ENCODE results near the gene DPH2. TPM values are rescaled to one million over a fixed set of nuclear protein-coding genes. Genes with fewer than 3 reads are reported as not detected.

Gene DPH2
- total and polyA plus RNA-seq, 10 of the 15 experiments (the other 5 are each of a cell fraction or from before 2014, with no cell fraction given), result 13.1 to 82.9 (median 52.0) TPM

GRCh38 chr1:43921022-43921421 lies 48.8 kb upstream of the DPH2 start:
- RAD21 ChIA-PET (ENCODE audit: unreplicated experiment), result interaction anchor here (0.7 to 1.6 kb wide), 2 partner anchors 13 to 158 kb away, joined by 3 to 4 read pairs; no protein-coding TSS in a partner anchor
- SMC1A ChIA-PET (ENCODE audit: uncharacterized antibody, unreplicated experiment), result interaction anchor here (0.7 to 0.8 kb wide), 2 partner anchors 75 to 158 kb away, joined by 3 to 4 read pairs; no protein-coding TSS in a partner anchor
- Histone ChIP-seq H3K9ac (ENCODE audit: control insufficient read depth, insufficient read depth, low read length) (no peak overlapping the region), H3K36me3 (ENCODE audit: control insufficient read depth in 2 of 2, insufficient read depth in 2 of 2, low read length in 1 of 2) (no peaks in the 10 kb centered on the region), H4K20me1 (ENCODE audit: control insufficient read depth, insufficient read depth) (no peaks in the 10 kb centered on the region), H3K4me3 (no peak overlapping the region), H3K27ac (ENCODE audit: control insufficient read depth, insufficient read depth) (no peak overlapping the region), H3K4me1 (ENCODE audit: control insufficient read depth, insufficient read depth, low read length) (no peaks in the 10 kb centered on the region), H3K9me3 (replicated peaks; ENCODE audit: control insufficient read depth, insufficient read depth, low read length) (no peaks in the 10 kb centered on the region), H3K4me2 (ENCODE audit: control insufficient read depth, insufficient read depth) (no peak overlapping the region), H3K27me3 (replicated peaks in 1 of 2; ENCODE audit: control insufficient read depth in 2 of 2, insufficient read depth in 2 of 2, low read length in 1 of 2) (no peaks in the 10 kb centered on the region), H2AFZ (ENCODE audit: control insufficient read depth, low read depth, low read length) (no peak overlapping the region), H3K79me2 (ENCODE audit: control insufficient read depth, insufficient read depth, low read length) (no peaks in the 10 kb centered on the region)
- DNase-seq (ENCODE audit: low read depth, low spot score) (no peak), ATAC-seq (no peak), FAIRE-seq (no peak)
- TF ChIP-seq CHD2 (IDR thresholded peaks at IDR 0.05; ENCODE audit: borderline replicate concordance, low read depth, low read length) (no peak), MLLT1 (IDR thresholded peaks at IDR 0.05) (no peak), EP300 (IDR thresholded peaks at IDR 0.05; ENCODE audit: borderline replicate concordance in 1 of 2, control insufficient read depth in 1 of 2, low read depth in 2 of 2, low read length in 2 of 2) (no peak), STAT1 (conservative IDR thresholded peaks at IDR 0.05) (no peak), RAD21 (IDR thresholded peaks at IDR 0.05; ENCODE audit: insufficient read depth, low read depth, low read length) (no peak), CEBPB (IDR thresholded peaks at IDR 0.05; ENCODE audit: borderline replicate concordance in 1 of 2, low read depth in 2 of 2, low read length in 2 of 2) (no peak), MYB (IDR thresholded peaks at IDR 0.05; ENCODE audit: borderline replicate concordance, low read depth, low read length) (no peak), TCF7 (IDR thresholded peaks at IDR 0.05; ENCODE audit: borderline replicate concordance) (no peak), SMARCA5 (IDR thresholded peaks at IDR 0.05) (no peak), WRNIP1 (IDR thresholded peaks at IDR 0.05; ENCODE audit: borderline replicate concordance, low read depth, low read length) (no peak)
- 74% methylated on average over 6 of the region's 6 CpGs for WGBS (ENCODE audit: insufficient coverage, insufficient replicate concordance, low lambda C conversion rate, missing lambda C conversion rate)
- CTCF ChIA-PET, result interaction anchor here (4.1 to 7.1 kb wide), 2 partner anchors 12 to 157 kb away, joined by 23 to 38 read pairs; partner anchors contain the start of gene ARTN
- in situ Hi-C loops (cut with MboI) (no loop called here), intact Hi-C loops (cut with micrococcal nuclease; ENCODE audit: unreplicated experiment) (no loop called here)
- POLR2A ChIA-PET, result no interaction called here
- no TSS peak for BruUV-seq (replicated peaks)

All from GM12878 (cell line).